GM12878 (cell line): Measurements from ENCODE around the gene DUOX2.

Experiments
- CBFB ChIP-seq: IDR thresholded peaks from 2 replicates; pipeline ENCODE4 v1.6.1; 2016; ENCODE audit warnings: antibody characterized with exemption, low read depth
- CEBPZ ChIP-seq: fragments of 150-350 bp; IDR thresholded peaks from 2 replicates; pipeline ENCODE4 v1.6.1; 2016; ENCODE audit warnings: low read depth, low read length
- POLR2A ChIP-seq: IDR thresholded peaks from 2 replicates; pipeline ENCODE4 v1.6.1; 2011; ENCODE audit warnings: low read depth, mild to moderate bottlenecking, low read length
- SMARCA5 ChIP-seq: fragments of 450-650 bp; IDR thresholded peaks from 2 replicates; pipeline ENCODE4 v1.6.1; 2017; ENCODE audit warnings: mild to moderate bottlenecking
- ZNF622 ChIP-seq: fragments of 450-650 bp; IDR thresholded peaks from 2 replicates; pipeline ENCODE4 v1.6.1; 2017; ENCODE audit warnings: mild to moderate bottlenecking, inconsistent platforms

GRCh38 chr15:45134046-45134445, 20.1 kb upstream of the DUOX2 start:
- no peak for TF ChIP-seq CEBPZ
- no peak for TF ChIP-seq CBFB
- TF ChIP-seq POLR2A: no peak
- TF ChIP-seq SMARCA5: no peak
- TF ChIP-seq ZNF622: no peak
